ENCODE measurements around the gene DYNC1LI2.
"Not testable (repeated sequence)": the region's sequence is repeated elsewhere in the genome, so short reads cannot be mapped to it uniquely, and the experiment has no call there.

Gene DYNC1LI2

GRCh38 chr16:66696669-66697630 is 54.5 kb downstream of the DYNC1LI2 start, which contains the start of gene CMTM4:
Gene CMTM4, minus strand, starts transcription at chr16:66696743. Its CDS starts 218 bp downstream, at chr16:66696525.
- peak; percentile 93 for DNase-seq (ENCODE audit: low spot score)

GRCh38 chr16:66695935-66696668 is 55.3 kb downstream of the DYNC1LI2 start:
- DNase-seq (ENCODE audit: low spot score) = no peak

GRCh38 chr16:66695471-66695934 is 55.9 kb downstream of the DYNC1LI2 start:
- peak; percentile 69 for DNase-seq (ENCODE audit: low spot score)

GRCh38 chr16:66693149-66693548 is 58.3 kb downstream of the DYNC1LI2 start:
- DNase-seq (ENCODE audit: low spot score) = no peak

- DNase-seq (ENCODE audit: low spot score) = no peak
Measured at GRCh38 chr16:66692341-66692740, 59.1 kb downstream of the DYNC1LI2 start.

GRCh38 chr16:66691234-66691633 is 60.2 kb downstream of the DYNC1LI2 start:
- DNase-seq (ENCODE audit: low spot score) = no peak

- peak; percentile 65 for DNase-seq (ENCODE audit: low spot score)
Measured at GRCh38 chr16:66690106-66690847, 61.1 kb downstream of the DYNC1LI2 start.

GRCh38 chr16:66689282-66689681 is 62.1 kb downstream of the DYNC1LI2 start:
- no peak for DNase-seq (ENCODE audit: low spot score)

- no peak for DNase-seq (ENCODE audit: low spot score)
Measured at GRCh38 chr16:66687906-66688625, 63.3 kb downstream of the DYNC1LI2 start.

- DNase-seq (ENCODE audit: low spot score) = not testable (repeated sequence)
Measured at GRCh38 chr16:66685501-66686115, 65.8 kb downstream of the DYNC1LI2 start.

- no peak for DNase-seq (ENCODE audit: low spot score)
Measured at GRCh38 chr16:66682271-66682670, 69.1 kb downstream of the DYNC1LI2 start.

- no peak for DNase-seq (ENCODE audit: low spot score)
Measured at GRCh38 chr16:66681676-66682075, 69.7 kb downstream of the DYNC1LI2 start.

- no peak for DNase-seq (ENCODE audit: low spot score)
Measured at GRCh38 chr16:66678337-66678736, 73.1 kb downstream of the DYNC1LI2 start.

GRCh38 chr16:66677836-66678235 is 73.6 kb downstream of the DYNC1LI2 start:
- DNase-seq (ENCODE audit: low spot score) = no peak

- peak; percentile 76 for DNase-seq (ENCODE audit: low spot score)
Measured at GRCh38 chr16:66677179-66677578, 74.2 kb downstream of the DYNC1LI2 start.

- no peak for DNase-seq (ENCODE audit: low spot score)
Measured at GRCh38 chr16:66676599-66676998, 74.8 kb downstream of the DYNC1LI2 start.

GRCh38 chr16:66673691-66674090 is 77.7 kb downstream of the DYNC1LI2 start:
- no peak for DNase-seq (ENCODE audit: low spot score)

All from Ammon's horn (tissue), 1 donor.